ENCODE results near the gene VPS45.
"Not testable (repeated sequence)": the region's sequence is repeated elsewhere in the genome, so short reads cannot be mapped to it uniquely, and the experiment has no call there.

Gene VPS45

GRCh38 chr1:150161747-150162581 is 94.4 kb downstream of the VPS45 start:
- peak in 2 of 3 experiments; percentile 12 to 24 for DNase-seq

- DNase-seq = no peak
Measured at GRCh38 chr1:150162582-150162861, 94.9 kb downstream of the VPS45 start.

- peak; percentile 27 to 93 (median 66) for DNase-seq
Measured at GRCh38 chr1:150162862-150163706, 95.5 kb downstream of the VPS45 start.

- DNase-seq = no peak
Measured at GRCh38 chr1:150164224-150164623, 96.6 kb downstream of the VPS45 start.

GRCh38 chr1:150164779-150165178 is 97.2 kb downstream of the VPS45 start:
- no peak for DNase-seq

GRCh38 chr1:150165622-150166612 is 98.3 kb downstream of the VPS45 start:
- DNase-seq = peak; percentile 30 to 67 (median 63)

- peak; percentile 39 to 71 (median 57) for DNase-seq
Measured at GRCh38 chr1:150168960-150169601, 101.5 kb downstream of the VPS45 start.

GRCh38 chr1:150171801-150172200 is 104.2 kb downstream of the VPS45 start:
- no peak for DNase-seq

- no peak for DNase-seq
Measured at GRCh38 chr1:150173141-150173585, 105.6 kb downstream of the VPS45 start.

- DNase-seq = no peak
Measured at GRCh38 chr1:150176593-150176992, 109.0 kb downstream of the VPS45 start.

- DNase-seq = no peak
Measured at GRCh38 chr1:150178548-150178947, 111.0 kb downstream of the VPS45 start.

GRCh38 chr1:150179867-150180266 is 112.3 kb downstream of the VPS45 start:
- DNase-seq = no peak

- DNase-seq = no peak
Measured at GRCh38 chr1:150180474-150180873, 112.9 kb downstream of the VPS45 start.

GRCh38 chr1:150182247-150182646 is 114.7 kb downstream of the VPS45 start:
- DNase-seq = no peak

GRCh38 chr1:150183061-150183460 is 115.5 kb downstream of the VPS45 start:
- no peak for DNase-seq

GRCh38 chr1:150185481-150185880 is 117.9 kb downstream of the VPS45 start:
- DNase-seq = no peak

GRCh38 chr1:150186438-150186788 is 118.8 kb downstream of the VPS45 start:
- DNase-seq = not testable (repeated sequence)

GRCh38 chr1:150186789-150187559 is 119.4 kb downstream of the VPS45 start:
- peak; percentile 10 to 81 (median 66) for DNase-seq

GRCh38 chr1:150187560-150187931 is 120.0 kb downstream of the VPS45 start:
- no peak for DNase-seq

GRCh38 chr1:150192012-150192411 is 124.4 kb downstream of the VPS45 start:
- no peak for DNase-seq

GRCh38 chr1:150194381-150195031 is 126.9 kb downstream of the VPS45 start:
- no peak for DNase-seq

All from NCI-H1417 (cell line).